Cardiac muscle cell (in vitro differentiated cells and primary cell): ENCODE data around the gene AP5B1. TPM values are rescaled to one million over a fixed set of nuclear protein-coding genes. Genes with fewer than 3 reads are reported as not detected.

Experiments used
- DNase-seq, 2 donors: peaks; one replicate each; pipeline versions ENCODE4 v3.0.0 to v3.0.0-alpha.2; 2010 to 2017; ENCODE audit warnings: low read depth in 1 of 2, low spot score in 1 of 2
- H3K27ac ChIP-seq: fragments of 200-600 bp; sonication (generic); 2 replicates; pipeline ENCODE4 v1.5.1; 2016
- H3K27me3 ChIP-seq: fragments of 200-600 bp; sonication (generic); 2 replicates; pipeline ENCODE4 v1.6.0; 2016; ENCODE audit warnings: control low read depth
- H3K36me3 ChIP-seq: fragments of 200-600 bp; sonication (generic); 2 replicates; pipeline ENCODE4 v1.5.1; 2016; ENCODE audit warnings: control low read depth
- H3K4me1 ChIP-seq: fragments of 200-600 bp; sonication (generic); 2 replicates; pipeline ENCODE4 v1.8.1; 2017; ENCODE audit warnings: low read depth, mild to moderate bottlenecking, mixed run types
- H3K4me3 ChIP-seq: fragments of 200-600 bp; sonication (generic); 2 replicates; pipeline ENCODE4 v1.5.1; 2016; ENCODE audit warnings: mild to moderate bottlenecking
- H3K9me3 ChIP-seq: fragments of 200-600 bp; sonication (generic); 2 replicates; pipeline ENCODE4 v1.5.1; 2017; ENCODE audit warnings: low read depth, mild to moderate bottlenecking, control low read depth
- polyA plus RNA-seq: library from polyadenylated mRNA; unstranded; fragments of >200 nt; fragmentation: Nextera tagmentation; extraction: Ambion mirVana; gene quantifications from 2 replicates; pipeline ENCODE4 v1.2.1, GENCODE V29; 2016
- total RNA-seq: library from RNA; depleted of rRNA; stranded (reverse); fragments of >200 nt; gene quantifications from 2 replicates; pipeline ENCODE4 v1.2.3, GENCODE V29; 2016
- TF ChIP-seq, protein P1 (sequence below): IDR thresholded peaks from 2 replicates; pipeline ENCODE4 v1.5.1; 2012; ENCODE audit warnings: low read depth, mild to moderate bottlenecking, low read length

Gene AP5B1
- total and polyA plus RNA-seq, 2 experiments from 2014 or later: 13.6 to 24.3 TPM

DNA sequence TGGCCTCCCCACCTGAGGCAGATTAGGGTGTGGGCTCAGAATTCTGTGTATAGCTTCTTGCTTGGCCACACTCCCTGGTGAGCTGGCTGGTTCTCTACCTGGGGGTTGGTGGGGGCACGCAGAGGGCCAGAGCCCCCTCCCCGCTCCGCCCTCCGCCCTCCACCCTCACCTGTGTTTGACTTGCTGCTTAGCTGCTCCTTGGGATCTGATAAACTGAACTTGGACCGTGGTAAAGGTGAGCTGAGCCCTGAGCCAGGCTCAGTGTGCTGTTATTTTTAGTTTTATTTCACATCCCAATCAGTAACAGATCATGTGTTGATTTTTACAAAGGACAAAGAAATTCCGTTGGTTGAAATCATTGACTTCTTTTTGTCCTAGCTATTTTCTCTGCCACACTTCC lies 8.0 kb upstream of the AP5B1 start:
- no peak overlapping the region for H3K27ac ChIP-seq
- H3K4me3 ChIP-seq: no peak overlapping the region
- peaks cover 56% of the 10 kb centered on the region for H3K27me3 ChIP-seq
- no peaks in the 10 kb centered on the region for H3K9me3 ChIP-seq
- TF ChIP-seq, protein P1, sequence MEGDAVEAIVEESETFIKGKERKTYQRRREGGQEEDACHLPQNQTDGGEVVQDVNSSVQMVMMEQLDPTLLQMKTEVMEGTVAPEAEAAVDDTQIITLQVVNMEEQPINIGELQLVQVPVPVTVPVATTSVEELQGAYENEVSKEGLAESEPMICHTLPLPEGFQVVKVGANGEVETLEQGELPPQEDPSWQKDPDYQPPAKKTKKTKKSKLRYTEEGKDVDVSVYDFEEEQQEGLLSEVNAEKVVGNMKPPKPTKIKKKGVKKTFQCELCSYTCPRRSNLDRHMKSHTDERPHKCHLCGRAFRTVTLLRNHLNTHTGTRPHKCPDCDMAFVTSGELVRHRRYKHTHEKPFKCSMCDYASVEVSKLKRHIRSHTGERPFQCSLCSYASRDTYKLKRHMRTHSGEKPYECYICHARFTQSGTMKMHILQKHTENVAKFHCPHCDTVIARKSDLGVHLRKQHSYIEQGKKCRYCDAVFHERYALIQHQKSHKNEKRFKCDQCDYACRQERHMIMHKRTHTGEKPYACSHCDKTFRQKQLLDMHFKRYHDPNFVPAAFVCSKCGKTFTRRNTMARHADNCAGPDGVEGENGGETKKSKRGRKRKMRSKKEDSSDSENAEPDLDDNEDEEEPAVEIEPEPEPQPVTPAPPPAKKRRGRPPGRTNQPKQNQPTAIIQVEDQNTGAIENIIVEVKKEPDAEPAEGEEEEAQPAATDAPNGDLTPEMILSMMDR: no peak
- H3K4me1 ChIP-seq: no peaks in the 10 kb centered on the region
- no peak for DNase-seq
- H3K36me3 ChIP-seq: no peaks in the 10 kb centered on the region

DNA sequence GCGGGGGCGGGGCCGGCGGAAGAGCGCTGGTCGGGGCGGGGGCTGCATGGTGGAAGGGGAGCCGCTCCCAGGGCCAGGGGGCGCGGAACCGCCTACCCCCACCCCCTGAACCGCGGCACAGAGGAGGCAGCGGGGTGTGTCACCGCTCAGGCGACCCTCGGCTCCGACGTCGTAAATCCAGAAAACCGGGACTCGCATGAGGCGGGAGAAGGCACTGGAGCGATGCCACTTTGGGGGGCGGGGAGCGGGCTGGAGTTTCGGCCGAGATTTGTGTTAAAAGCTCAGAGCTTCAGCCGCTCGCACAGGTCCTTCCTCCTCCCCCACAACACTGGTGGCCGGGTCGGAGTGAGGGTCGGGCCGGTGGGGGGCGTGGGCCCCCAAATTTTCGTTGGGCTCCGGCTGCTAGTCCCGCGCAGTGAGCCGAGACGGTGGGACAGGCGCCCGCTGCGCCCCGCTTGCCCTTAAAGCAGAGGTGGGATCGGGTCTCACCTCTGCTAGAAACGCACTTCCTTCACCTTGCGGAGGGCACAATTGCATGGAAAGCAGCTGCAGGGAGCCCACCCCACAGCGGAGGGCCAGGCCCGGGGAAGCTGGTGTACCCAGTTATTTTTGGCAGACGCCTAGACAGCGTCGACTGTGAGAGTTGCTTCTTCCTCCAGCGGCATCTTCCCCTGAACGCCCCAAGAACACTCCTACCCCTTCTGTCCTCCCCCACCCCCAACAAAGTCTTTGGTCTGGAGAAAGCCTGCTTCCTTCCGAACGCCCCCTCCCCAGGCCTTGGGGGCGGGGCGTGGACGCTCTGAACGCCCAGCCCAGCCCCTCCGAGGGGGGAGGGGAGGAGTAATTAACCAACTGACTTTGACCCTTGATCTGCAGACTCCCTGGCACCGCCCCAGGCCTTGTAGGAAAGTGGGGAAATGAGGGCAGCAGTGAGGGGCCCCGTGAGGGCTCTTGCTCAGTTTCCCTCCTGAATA lies 7.2 kb upstream of the AP5B1 start:
- Histone ChIP-seq H3K36me3 (no peaks in the 10 kb centered on the region), H3K9me3 (no peaks in the 10 kb centered on the region), H3K27me3 (peaks cover 57% of the 10 kb centered on the region), H3K4me1 (no peaks in the 10 kb centered on the region), H3K27ac (no peak overlapping the region), H3K4me3 (peak overlapping the region; percentile 13)
- peak in 1 of 2 donors; percentile 29 for DNase-seq
- TF ChIP-seq, protein P1: no peak

DNA sequence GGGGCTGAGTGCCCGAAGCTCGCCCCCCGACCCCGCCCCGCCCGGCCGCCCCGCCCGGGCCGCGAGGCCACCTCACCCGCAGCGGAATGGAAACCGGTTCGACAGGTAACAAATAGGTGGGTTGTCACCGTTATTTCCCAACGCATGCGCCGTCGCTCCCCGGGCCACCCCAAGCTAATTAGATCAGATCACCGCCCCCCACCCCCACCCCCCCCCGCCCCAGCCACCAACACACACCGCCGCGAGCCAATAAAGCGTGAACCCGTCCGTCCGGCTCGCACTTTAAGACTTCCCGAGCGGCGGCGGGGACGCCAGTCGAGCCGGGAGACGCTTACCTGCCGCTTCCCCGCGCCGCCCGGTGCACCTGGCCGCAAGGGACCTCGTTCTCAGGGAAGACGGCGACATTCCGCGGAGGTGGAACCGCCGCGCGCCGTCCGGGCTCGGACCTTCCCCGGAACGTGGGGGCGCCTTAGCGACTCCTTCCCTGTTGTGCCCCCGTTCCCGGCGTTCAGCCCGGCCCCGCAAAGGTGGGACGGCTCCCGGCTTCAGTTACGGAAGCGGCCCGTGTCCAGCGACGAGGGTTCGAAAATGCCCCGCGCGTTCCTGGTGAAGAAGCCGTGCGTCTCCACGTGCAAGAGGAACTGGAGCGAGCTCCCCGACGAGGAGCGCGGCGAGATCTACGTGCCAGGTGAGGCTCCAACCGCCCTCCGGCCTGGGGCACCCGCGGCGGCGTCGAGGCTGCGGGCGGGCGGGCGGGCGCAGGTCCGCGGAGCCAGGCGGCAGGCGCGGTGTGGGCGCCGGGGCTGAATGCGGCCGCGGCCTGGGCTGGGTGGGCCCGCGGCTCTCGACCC lies 6.2 kb upstream of the AP5B1 start, which contains the start of gene OVOL1:
Gene OVOL1 (plus strand): TSS at position 278 of the 851 bp plus-strand sequence. CDS start 311 bp downstream, at position 589.
- Histone ChIP-seq H3K27ac (no peak within 1 kb of the TSS), H3K4me3 (peak within 1 kb of the TSS; percentile 20), H3K9me3 (no peaks in the 10 kb centered on the region), H3K4me1 (no peaks in the 10 kb centered on the region), H3K27me3 (peaks cover 57% of the 10 kb centered on the region), H3K36me3 (no peaks in the 10 kb centered on the region)
- TF ChIP-seq, protein P1: no peak
- no peak for DNase-seq

DNA sequence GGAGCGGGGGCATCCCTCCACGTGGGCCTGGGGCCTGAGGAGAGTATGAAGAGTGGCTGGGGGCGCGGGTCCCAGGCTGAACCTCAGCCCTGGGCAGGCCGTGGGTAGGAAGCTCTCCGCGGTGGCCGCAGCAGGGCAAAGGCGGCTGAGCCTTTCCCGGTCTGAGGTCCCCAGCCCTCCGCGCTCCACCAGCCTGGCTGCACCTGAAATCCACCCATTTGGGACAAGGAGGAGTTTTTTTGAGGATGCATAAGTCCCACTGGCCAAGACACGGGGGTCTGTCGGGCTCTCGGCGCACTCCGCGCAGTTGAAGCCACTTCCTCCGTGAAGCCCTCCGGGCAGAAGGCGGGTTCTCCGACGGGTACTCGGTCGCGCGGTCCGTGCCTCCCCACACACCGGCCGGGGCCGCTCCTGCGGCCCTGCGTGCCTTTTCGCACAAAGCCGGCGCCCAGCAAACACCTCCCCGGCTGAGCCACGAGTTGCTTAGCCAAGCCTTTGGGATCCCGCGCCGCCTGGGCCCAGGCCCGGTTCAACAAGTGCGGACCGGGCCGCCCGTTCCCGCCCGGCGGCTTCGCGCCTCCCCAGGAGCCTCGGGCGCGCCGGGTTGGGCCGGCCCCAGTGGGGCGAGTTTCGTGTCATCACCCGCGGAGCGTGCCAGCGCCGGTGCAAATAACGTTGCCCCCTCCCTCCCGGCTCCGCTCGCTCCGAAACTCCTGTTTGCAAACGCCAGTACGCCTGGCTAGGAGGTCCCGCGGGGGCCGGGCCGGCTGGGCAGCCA lies 5.4 kb upstream of the AP5B1 start:
- Histone ChIP-seq H3K27me3 (peaks cover 57% of the 10 kb centered on the region), H3K27ac (no peak overlapping the region), H3K4me3 (peak overlapping the region; percentile 20), H3K9me3 (no peaks in the 10 kb centered on the region), H3K4me1 (no peaks in the 10 kb centered on the region), H3K36me3 (no peaks in the 10 kb centered on the region)
- TF ChIP-seq, protein P1: no peak
- DNase-seq: no peak
